ENCODE measurements around the gene UMODL1.

DNA sequence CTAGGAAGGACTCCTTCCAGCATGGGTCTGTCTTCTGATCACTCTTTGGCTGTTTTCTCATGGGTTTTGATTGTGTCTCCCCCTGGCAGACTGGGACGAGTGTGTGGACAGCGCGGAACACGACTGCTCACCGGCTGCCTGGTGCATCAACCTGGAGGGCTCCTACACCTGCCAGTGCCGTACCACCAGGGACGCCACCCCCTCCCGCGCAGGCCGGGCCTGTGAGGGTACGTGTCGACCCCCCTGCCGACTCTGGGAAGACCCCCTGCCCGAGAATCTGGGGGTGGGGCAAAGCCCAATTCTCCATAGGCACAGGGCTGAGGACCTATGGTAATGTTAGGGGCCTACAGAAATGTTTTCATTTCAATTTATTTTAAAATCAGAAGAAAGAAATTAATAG lies 38.4 kb downstream of the UMODL1 start:
- TF ChIP-seq POLR2AphosphoS5 (IDR thresholded peaks at IDR 0.05; ENCODE audit: borderline replicate concordance, low read depth, low read length), result no peak
- TF ChIP-seq EZH2 (IDR thresholded peaks at IDR 0.05), result no peak
- no peak for TF ChIP-seq FOXP2 (optimal IDR thresholded peaks at IDR 0.05; ENCODE audit: control extremely low read depth, extremely low read length, insufficient read depth)
